SK-N-SH treated with all-trans-retinoic acid at 6 μM for 48 hours (cell line): ENCODE results near the gene TRNP1.

ENCODE experiments used
- ARNTL ChIP-seq: fragments of 450-650 bp; formaldehyde crosslinking; IDR thresholded peaks from 2 replicates; pipeline ENCODE4 v1.5.0; 2020; ENCODE audit warnings: low read depth, mild to moderate bottlenecking, moderate library complexity, borderline replicate concordance
- ESRRG ChIP-seq: fragments of 250-450 bp; sonication (Bioruptor Pico); IDR thresholded peaks from 2 replicates; pipeline ENCODE4 v1.6.1; 2021; ENCODE audit warnings: mild to moderate bottlenecking
- PATZ1 ChIP-seq: fragments of 250-450 bp; sonication (Bioruptor Pico); IDR thresholded peaks from 2 replicates; pipeline ENCODE4 v1.8.0; 2020; ENCODE audit warnings: mild to moderate bottlenecking, moderate library complexity, borderline replicate concordance
- POU6F1 ChIP-seq: fragments of 250-450 bp; sonication (Bioruptor Pico); IDR thresholded peaks from 2 replicates; pipeline ENCODE4 v1.8.0; 2021; ENCODE audit warnings: low read depth, mild to moderate bottlenecking, moderate library complexity, borderline replicate concordance

DNA sequence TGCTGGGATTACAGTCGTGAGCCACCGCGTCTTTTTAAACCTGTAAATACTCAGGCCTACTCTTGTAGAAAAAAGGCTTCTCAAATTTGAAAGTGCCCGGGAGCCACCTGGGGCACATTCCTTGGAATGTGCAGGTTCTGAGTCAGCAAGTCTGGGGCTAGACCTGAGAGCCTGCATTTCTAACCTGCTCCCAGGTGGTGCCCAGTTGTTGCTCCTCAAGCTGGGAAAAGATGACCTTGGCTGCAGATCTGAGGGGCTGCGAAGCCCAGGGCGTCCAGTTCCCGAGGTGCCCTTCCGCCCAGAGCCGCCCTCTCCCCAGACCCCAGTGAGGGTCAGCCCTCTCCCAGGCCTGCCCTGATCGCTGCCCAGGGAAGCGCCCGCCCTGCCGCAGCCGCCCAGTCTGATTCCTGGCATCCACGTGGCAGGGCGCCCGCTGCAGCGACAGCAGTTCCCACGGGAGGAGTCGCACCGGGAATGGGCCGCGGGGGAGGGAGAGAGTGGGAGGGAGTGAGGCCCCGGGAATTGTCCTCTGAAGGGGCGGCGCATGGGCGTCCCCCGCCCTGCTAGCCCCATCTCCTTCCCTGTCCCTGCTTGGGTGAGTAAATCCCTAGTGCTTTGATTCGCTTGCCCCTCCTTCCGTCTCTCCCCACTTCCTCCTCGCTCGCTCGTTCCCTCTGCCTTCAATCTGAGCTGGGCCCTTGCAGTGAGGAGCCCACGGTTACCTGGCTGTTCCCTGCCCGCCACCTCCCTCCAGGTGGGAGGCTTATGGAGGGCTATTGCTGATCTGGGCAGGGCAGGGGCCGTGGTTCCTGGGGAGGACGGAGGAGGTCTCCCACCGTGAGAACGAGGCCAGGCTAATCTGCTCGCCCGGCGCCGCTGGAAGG is 38.0 kb downstream of the TRNP1 start:
- no peak for TF ChIP-seq POU6F1
- TF ChIP-seq ESRRG (CRISPR knock-in tag), result no peak
- TF ChIP-seq ARNTL, result no peak
- no peak for TF ChIP-seq PATZ1 (CRISPR knock-in tag)
